GM12872 (cell line): Measurements from ENCODE around the gene IFITM2.

Source experiments
- TF ChIP-seq, protein P1 (sequence below): IDR thresholded peaks from 3 replicates; pipeline ENCODE4 v1.5.1; 2011; ENCODE audit warnings: low read depth, mild to moderate bottlenecking, low read length, moderate library complexity; ENCODE audit not compliant: insufficient read depth

IFITM2 gene

DNA sequence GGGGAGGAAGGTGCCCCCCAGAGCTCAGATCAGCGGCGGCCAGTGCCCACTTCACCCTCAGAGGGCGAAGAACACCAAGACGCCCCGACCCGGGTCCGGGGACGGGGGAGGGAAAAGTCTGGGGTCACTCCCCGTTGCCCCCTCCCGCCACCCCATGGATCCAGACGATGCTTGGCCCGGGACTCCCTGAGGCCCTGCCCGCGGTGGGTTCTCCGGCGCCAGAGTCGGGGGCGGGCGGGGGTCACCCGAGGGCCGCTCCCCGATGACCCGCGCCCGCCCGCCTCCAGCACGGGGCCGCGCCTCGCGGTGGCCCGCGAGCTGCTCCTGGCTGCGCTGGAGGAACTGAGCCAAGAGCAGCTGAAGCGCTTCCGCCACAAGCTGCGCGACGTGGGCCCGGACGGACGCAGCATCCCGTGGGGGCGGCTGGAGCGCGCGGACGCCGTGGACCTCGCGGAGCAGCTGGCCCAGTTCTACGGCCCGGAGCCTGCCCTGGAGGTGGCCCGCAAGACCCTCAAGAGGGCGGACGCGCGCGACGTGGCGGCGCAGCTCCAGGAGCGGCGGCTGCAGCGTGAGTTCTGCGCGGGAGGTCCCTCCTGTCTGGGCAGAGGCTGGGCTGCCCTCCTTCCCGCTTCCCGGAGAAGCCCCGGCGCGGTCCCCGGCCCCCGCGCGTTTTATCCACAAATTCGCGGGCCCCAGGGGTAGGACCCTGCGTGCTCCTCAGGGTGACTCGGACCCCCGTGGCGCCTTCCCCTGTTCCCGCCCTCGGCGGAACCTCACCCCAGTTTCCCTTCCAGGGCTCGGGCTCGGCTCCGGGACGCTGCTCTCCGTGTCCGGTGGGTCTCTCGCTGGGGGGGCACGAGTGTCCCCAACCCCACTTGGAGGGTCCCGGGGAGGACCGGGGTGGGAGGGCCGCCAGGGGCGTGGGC, 28.3 kb upstream of the IFITM2 start:
- TF ChIP-seq, protein P1, sequence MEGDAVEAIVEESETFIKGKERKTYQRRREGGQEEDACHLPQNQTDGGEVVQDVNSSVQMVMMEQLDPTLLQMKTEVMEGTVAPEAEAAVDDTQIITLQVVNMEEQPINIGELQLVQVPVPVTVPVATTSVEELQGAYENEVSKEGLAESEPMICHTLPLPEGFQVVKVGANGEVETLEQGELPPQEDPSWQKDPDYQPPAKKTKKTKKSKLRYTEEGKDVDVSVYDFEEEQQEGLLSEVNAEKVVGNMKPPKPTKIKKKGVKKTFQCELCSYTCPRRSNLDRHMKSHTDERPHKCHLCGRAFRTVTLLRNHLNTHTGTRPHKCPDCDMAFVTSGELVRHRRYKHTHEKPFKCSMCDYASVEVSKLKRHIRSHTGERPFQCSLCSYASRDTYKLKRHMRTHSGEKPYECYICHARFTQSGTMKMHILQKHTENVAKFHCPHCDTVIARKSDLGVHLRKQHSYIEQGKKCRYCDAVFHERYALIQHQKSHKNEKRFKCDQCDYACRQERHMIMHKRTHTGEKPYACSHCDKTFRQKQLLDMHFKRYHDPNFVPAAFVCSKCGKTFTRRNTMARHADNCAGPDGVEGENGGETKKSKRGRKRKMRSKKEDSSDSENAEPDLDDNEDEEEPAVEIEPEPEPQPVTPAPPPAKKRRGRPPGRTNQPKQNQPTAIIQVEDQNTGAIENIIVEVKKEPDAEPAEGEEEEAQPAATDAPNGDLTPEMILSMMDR: no peak

DNA sequence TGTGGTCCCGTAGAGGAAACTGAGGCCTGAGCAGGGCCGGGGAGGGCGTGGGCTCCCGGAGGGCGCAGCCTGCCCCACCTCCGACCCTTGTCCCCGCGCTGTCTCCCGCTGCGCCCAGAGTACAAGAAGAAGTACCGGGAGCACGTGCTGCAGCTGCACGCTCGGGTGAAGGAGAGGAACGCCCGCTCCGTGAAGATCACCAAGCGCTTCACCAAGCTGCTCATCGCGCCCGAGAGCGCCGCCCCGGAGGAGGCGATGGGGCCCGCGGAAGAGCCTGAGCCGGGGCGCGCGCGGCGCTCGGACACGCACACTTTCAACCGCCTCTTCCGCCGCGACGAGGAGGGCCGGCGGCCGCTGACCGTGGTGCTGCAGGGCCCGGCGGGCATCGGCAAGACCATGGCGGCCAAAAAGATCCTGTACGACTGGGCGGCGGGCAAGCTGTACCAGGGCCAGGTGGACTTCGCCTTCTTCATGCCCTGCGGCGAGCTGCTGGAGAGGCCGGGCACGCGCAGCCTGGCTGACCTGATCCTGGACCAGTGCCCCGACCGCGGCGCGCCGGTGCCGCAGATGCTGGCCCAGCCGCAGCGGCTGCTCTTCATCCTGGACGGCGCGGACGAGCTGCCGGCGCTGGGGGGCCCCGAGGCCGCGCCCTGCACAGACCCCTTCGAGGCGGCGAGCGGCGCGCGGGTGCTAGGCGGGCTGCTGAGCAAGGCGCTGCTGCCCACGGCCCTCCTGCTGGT, 27.5 kb upstream of the IFITM2 start:
- TF ChIP-seq, protein P1: no peak

DNA sequence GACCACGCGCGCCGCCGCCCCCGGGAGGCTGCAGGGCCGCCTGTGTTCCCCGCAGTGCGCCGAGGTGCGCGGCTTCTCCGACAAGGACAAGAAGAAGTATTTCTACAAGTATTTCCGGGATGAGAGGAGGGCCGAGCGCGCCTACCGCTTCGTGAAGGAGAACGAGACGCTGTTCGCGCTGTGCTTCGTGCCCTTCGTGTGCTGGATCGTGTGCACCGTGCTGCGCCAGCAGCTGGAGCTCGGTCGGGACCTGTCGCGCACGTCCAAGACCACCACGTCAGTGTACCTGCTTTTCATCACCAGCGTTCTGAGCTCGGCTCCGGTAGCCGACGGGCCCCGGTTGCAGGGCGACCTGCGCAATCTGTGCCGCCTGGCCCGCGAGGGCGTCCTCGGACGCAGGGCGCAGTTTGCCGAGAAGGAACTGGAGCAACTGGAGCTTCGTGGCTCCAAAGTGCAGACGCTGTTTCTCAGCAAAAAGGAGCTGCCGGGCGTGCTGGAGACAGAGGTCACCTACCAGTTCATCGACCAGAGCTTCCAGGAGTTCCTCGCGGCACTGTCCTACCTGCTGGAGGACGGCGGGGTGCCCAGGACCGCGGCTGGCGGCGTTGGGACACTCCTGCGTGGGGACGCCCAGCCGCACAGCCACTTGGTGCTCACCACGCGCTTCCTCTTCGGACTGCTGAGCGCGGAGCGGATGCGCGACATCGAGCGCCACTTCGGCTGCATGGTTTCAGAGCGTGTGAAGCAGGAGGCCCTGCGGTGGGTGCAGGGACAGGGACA, 26.7 kb upstream of the IFITM2 start:
- TF ChIP-seq, protein P1: no peak

DNA sequence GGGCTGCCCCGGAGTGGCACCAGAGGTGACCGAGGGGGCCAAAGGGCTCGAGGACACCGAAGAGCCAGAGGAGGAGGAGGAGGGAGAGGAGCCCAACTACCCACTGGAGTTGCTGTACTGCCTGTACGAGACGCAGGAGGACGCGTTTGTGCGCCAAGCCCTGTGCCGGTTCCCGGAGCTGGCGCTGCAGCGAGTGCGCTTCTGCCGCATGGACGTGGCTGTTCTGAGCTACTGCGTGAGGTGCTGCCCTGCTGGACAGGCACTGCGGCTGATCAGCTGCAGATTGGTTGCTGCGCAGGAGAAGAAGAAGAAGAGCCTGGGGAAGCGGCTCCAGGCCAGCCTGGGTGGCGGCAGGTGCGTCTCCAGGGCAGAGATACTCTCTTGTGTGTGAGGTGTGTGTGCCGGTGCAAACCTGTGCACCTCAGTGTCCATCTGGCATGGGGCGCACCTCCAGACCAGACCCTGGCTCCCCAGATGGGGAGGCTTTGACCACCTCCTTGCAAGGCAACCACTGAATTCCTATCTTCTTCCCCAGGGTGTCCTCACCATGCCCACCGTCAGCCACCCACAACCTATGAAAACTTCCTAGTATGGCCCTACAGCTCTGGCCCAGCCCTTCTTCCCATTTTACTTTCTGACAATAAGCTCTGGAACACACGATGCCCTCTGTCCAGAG, 26.0 kb upstream of the IFITM2 start:
- TF ChIP-seq, protein P1: no peak

DNA sequence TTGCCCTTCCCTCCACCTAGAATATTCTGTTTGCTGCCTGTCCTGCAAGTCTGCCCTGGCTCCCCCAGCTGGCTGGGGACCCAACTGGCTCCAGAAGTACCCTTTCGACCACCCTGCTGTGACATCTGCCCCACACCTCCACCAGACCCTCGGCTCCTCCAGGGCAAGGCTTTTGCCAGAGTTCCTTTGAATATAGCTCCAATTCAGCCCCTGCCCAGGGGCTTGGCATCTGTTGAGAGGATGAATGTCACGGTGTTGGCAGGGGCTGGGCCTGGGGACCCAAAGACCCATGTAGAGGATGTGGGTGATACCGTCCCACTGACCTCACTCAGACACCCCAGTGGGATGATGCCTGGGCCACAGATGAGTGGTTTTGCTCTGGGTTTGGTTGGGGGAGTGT, 25.4 kb upstream of the IFITM2 start:
- TF ChIP-seq, protein P1: no peak

DNA sequence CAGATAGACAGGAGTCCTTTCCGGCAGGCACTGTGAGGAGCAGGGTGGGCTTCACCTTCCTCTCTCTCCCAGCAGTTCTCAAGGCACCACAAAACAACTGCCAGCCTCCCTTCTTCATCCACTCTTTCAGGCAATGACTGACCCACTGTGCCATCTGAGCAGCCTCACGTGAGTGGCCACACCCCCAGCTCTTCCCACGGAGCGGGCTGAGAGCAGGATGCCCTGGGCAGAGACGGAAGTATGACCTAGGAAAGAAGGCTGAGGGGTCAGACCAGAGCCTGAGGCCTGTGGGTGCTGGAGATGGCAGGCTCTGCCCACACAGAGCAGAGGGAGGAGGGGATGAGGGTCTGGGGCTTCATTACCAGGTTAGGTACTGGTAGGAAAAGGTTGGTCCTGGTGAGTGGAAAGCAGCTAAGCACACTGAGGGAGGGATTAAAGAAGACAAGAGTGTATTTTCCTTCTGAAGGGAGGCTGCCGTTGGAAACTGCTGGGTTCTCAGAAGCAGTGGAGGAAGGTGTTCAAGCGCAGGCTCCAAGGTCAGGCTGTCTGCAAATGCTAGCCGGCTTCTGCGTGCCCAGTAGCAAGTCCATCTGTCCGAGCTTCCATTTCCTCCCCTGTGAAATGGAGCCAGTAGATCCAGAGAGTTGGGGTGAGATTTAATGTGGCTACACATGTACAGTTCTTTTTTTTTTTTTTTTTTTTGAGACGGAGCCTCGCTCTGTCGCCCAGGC, 24.8 kb upstream of the IFITM2 start:
- TF ChIP-seq, protein P1: no peak
